Fibroblast of the aortic adventitia (primary cell): ENCODE measurements around the gene CBFA2T2. TPM values are rescaled to one million over a fixed set of nuclear protein-coding genes. Genes with fewer than 3 reads are reported as not detected.
A peak's percentile ranks its signal among the peaks of the same experiment; 100 is the strongest.
"Not testable (repeated sequence)": the region's sequence is repeated elsewhere in the genome, so short reads cannot be mapped to it uniquely, and the experiment has no call there.

Experiments
- DNase-seq: peaks from one replicate; pipeline ENCODE4 v3.0.0-alpha.2; 2010; ENCODE audit warnings: low read depth
- H3K4me3 ChIP-seq: 2 replicates; pipeline ENCODE4 v1.5.1; 2011; ENCODE audit warnings: low read depth, mild to moderate bottlenecking, control low read depth, low read length, moderate library complexity
- total RNA-seq: library from RNA; depleted of rRNA; stranded (reverse); fragments of >200 nt; gene quantifications from 2 replicates; pipeline ENCODE4 v1.2.3, GENCODE V29; 2012; ENCODE audit warnings: low replicate concordance
- TF ChIP-seq, protein P1 (sequence below): IDR thresholded peaks from 2 replicates; pipeline ENCODE4 v1.5.1; 2011; ENCODE audit warnings: mild to moderate bottlenecking, low read length, control low read depth, inconsistent platforms; ENCODE audit not compliant: insufficient read depth

Gene CBFA2T2
- total RNA-seq, result 7.6 and 11.7 TPM in 2 replicates

DNA sequence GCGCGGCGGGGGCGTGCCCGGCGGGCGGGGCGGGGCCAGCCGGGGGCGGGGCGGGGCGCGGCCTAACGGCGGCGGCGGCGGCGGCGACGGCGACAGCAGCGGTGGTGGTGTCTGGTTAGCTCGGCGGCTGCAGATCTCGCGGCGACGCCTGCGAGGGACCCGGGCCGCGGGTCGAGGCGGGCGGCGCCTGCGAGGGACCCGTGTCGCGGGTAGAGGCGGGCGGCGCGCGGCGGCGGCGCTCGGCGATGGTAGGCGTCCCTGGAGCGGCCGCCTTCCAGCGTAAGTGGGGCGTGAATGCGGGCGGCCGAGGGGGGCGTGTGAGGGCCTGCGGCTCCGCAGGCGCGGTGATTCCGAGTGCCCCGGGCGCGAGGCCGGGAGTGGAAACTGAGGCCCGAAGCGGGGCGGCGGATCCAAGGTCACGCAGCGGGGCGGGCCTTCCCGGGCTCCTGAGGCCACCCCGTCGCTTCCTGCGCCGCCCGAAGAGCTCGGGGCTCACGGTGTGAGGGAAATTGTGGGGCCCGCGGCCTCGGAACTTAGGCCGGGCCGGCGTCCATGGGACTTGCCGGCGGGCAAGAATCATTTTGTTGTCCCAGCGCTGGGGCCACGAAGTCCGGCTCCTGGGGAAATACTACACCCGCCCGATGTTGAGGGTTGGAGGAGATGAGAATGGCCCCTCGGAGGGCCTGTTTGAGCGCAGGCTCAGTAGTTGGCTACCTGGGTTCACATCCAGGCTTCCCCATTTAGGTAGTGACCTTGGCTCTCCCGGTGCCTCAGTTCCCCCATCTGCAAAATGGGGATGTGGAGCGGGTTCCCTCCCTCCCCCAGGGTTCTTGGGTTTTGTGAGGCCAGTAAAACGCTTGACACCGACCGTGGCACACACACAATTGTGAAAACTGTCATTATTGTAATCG is at the start of gene CBFA2T2:
Gene CBFA2T2, plus strand, starts transcription at position 74 of the 911 bp plus-strand sequence. Its CDS starts 172 bp downstream, at position 246.
- peak; percentile 52 for DNase-seq
- TF ChIP-seq, protein P1, sequence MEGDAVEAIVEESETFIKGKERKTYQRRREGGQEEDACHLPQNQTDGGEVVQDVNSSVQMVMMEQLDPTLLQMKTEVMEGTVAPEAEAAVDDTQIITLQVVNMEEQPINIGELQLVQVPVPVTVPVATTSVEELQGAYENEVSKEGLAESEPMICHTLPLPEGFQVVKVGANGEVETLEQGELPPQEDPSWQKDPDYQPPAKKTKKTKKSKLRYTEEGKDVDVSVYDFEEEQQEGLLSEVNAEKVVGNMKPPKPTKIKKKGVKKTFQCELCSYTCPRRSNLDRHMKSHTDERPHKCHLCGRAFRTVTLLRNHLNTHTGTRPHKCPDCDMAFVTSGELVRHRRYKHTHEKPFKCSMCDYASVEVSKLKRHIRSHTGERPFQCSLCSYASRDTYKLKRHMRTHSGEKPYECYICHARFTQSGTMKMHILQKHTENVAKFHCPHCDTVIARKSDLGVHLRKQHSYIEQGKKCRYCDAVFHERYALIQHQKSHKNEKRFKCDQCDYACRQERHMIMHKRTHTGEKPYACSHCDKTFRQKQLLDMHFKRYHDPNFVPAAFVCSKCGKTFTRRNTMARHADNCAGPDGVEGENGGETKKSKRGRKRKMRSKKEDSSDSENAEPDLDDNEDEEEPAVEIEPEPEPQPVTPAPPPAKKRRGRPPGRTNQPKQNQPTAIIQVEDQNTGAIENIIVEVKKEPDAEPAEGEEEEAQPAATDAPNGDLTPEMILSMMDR, result no peak
- H3K4me3 ChIP-seq, result peak within 1 kb of the TSS; percentile 90

DNA sequence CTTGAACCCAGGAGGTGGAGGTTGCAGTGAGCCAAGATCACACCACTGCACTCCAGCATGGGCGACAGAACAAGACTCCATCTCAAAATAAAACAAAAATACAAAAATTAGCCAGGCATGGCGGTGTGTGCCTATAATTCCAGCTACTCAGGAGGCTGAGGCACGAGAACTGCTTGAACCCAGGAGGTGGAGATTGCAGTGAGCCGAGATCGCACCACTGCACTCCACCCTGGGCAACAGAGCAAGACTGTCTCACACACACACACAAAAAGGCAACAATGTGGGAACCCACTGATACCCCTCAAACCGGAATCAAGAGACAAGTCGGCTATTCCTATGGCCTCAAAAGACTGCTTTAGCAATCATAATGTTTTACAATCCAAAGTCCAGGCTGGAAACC is 49.3 kb upstream of the CBFA2T2 start:
- not testable (repeated sequence) for DNase-seq, H3K4me3 ChIP-seq

DNA sequence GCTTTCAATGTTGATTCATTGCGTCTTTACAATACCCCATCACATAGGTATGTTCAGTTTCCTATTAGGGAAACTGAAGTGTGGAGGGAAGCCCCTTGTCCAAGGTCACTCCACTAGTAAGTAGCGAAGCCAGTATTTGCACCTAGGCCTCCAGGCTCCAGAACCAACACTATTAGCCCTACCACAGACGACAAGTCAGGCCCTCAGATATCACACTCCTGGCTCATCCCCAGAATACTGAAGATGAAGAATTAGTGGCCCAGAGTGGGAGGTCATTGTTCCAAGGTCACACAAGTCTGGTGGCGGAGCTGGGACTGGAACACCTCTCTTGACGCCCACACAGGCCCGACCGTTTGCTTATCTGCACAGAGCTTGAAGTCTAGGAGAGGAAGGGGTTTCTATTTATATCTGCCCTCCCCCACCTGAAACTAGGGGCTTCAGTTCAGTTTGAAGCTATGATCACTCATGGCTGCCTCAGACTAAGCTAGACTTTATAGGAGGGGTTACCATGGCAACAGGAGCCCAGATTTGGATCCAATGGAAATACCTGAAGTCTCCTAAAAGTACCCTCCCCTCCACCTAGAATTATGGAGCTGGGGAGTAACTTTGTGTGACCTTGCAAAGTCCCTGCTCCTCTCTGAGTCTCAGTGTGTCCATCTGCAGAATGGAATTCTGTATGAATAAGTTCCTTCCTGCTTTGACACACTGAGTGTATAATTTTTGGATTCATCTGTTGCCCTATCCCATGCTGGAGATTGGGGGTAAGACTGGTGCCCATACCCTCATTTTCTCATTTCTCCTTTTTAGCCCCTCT is 48.5 kb upstream of the CBFA2T2 start:
- TF ChIP-seq, protein P1, result no peak
- no peak for DNase-seq
- no peak overlapping the region for H3K4me3 ChIP-seq

DNA sequence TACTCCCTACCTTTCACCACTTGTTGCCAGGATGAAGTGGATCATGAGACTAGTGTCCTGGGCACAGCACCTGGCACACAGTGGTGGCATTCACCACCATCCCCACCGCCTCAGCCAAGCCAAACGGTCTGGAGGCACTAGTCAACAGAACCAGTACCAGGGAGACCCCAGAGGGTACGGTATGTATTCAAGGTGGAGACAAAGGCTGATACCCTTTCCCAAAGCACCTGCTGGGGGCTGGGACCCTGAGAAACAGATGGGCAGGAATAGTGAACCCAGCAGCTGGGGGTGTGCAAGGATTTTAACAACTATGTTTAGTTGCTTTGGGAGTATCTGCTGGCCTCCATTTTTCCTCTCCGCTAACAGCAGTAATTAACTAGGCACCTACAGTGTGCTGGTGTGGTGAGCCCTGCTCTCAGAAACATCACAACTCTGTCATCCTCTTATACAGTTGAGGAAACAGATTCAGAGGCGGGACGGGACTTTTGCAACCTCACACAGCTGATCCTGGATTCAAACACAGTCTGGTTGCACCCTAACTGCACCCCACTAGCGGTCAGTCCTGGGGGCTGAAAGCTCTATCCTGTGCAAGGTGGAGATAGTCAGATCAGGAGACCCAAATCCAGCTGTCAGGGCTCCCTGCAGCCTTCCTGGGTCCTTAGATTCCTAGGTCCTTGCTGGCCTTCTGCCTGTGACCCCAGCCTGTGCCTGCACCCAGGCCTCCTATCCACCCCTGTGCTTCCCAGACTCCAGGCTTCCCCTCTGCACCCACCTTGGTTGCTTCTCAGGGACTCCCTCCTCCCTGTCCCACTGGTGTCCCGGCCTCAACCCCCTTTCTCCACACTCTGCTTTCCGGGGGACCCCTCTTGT is 47.5 kb upstream of the CBFA2T2 start:
- H3K4me3 ChIP-seq, result peak overlapping the region; percentile 78
- TF ChIP-seq, protein P1, result no peak
- DNase-seq, result no peak

DNA sequence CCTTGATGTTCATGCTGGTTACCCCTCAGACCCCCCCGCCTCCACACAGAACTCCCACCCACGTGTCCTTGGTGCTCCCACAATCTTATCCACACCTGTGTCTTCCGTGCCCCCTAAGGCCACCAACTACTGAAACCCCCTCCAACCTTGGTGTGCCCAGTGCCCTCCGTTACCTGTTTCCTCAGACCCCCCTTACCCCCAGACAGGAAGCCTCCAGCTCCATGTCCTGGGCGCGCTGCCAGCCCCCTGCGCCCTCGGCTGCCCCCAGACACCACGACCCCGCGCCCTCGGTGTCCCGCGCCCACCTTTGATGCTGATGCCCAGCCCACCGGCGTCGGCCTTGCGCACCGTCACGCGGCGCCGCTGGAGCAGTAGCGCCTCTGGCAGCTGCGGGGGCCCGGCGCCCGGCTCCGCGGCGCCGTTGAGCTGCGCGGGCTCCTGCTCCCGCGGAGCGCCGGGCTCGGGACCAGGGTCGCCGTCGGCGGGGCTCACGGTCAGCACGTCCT is 46.8 kb upstream of the CBFA2T2 start:
- no peak for DNase-seq
- TF ChIP-seq, protein P1, result no peak
- H3K4me3 ChIP-seq, result peak overlapping the region; percentile 78

DNA sequence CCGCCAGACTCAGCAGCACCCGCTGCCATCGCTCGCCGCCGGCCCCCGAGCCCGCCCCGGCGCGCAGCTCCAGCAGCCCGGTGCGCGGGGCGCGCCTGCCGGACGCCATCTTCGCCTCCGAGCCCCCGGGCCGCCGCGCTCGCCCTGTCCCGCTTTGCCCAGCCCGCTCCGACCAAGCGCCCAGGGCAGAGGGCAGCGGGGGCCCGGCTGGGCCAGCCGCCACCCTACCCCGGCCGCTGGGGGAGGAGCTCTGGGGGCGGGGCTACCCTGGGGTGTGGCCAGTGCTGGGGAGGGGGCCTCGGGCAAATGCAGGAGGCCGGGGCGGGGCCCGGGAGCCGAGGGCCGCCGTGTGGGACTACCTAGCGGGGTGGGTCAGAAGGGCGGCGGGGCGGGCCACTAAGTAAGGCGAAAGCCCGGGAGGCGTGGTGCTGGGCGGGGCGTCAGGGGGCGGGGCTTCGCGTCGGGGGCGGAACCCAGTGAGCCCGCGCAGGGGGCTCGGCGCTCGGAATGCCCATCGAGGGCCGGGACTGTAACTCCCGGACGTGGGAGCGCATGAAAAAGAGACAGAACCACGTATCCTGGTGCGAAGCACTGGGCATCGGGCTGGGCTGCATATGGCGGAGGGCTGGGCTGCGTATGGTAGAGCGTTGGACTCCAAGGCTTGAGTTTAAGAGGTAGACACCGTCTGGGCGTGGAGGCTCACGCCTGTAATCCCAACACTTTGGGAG is 46.2 kb upstream of the CBFA2T2 start, which contains the start of gene SNTA1:
Gene SNTA1, minus strand, starts transcription at position 252 of the 728 bp plus-strand sequence. Its CDS starts 143 bp downstream, at position 109.
- TF ChIP-seq, protein P1, result no peak
- peak within 1 kb of the TSS; percentile 78 for H3K4me3 ChIP-seq
- peak; percentile 70 for DNase-seq
